Skeletal muscle satellite cell (primary cell): Measurements from ENCODE around the gene YJU2.

Source experiments
- H3K27me3 ChIP-seq: 2 replicates; pipeline ENCODE4 v1.7.0; 2013; ENCODE audit warnings: low read length; ENCODE audit not compliant: control insufficient read depth, insufficient read depth
- H3K36me3 ChIP-seq: 2 replicates; pipeline ENCODE4 v1.7.0; 2013; ENCODE audit warnings: mild to moderate bottlenecking, control low read depth, low read length; ENCODE audit not compliant: insufficient read depth
- H3K4me1 ChIP-seq: 2 replicates; pipeline ENCODE4 v1.7.0; 2013; ENCODE audit warnings: low read length; ENCODE audit not compliant: control insufficient read depth, insufficient read depth
- H3K4me2 ChIP-seq: 2 replicates; pipeline ENCODE4 v1.7.0; 2013; ENCODE audit warnings: mild to moderate bottlenecking, low read length
- H3K4me3 ChIP-seq: 2 replicates; pipeline ENCODE4 v1.7.0; 2013; ENCODE audit warnings: low read length
- H3K9ac ChIP-seq: 2 replicates; pipeline ENCODE4 v1.7.0; 2013; ENCODE audit warnings: mild to moderate bottlenecking, low read depth, low read length, moderate library complexity
- H3K9me3 ChIP-seq: replicated peaks from 2 replicates; pipeline ENCODE4 v1.7.0; 2013; ENCODE audit warnings: mild to moderate bottlenecking, control low read depth, low read length

The YJU2 gene

DNA sequence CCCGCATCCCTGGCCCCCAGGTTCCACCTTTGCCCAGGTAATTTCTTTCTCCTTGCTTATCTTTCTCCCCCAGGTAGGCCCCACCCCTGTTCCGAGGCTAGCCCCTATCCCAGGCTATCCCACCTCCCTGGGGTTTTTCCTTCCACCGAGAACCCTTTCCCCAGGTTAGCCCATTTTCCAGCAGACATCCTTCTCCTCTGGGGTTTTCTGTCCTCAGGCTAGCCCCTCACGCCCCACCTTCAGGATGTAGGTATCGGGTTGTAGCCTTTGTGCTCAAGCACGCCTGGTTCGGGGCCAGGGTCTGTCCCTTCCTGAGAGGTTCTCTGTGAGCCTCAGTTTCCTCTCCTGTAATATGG is 58.4 kb downstream of the YJU2 start:
- Histone ChIP-seq H3K4me3 (no peak overlapping the region), H3K36me3 (no peaks in the 10 kb centered on the region), H3K4me2 (no peak overlapping the region), H3K9ac (no peak overlapping the region), H3K9me3 (no peaks in the 10 kb centered on the region), H3K27me3 (no peaks in the 10 kb centered on the region), H3K4me1 (no peaks in the 10 kb centered on the region)

DNA sequence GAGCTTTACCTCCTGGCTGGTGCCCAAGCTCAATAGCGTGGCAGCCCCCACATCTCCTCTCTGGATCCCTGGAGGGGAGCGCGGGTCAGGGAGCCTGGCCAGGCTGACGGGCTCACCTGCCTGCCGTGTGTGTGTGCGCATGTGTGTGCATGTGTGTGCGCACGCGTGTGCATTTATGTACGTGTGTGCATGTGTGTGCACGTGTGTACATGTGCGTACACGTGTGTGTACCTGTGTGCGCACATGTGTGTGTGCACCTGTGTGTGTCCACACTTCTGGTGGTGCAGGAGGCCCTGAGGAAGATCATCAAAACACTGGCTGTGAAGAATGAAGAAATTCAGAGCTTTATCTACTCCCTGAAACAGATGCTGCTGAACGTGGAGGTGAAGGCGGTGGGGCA is 58.8 kb downstream of the YJU2 start:
- no peaks in the 10 kb centered on the region for H3K27me3 ChIP-seq
- no peaks in the 10 kb centered on the region for H3K9me3 ChIP-seq
- no peak overlapping the region for H3K4me3 ChIP-seq
- no peak overlapping the region for H3K4me2 ChIP-seq
- H3K4me1 ChIP-seq, result no peaks in the 10 kb centered on the region
- no peak overlapping the region for H3K9ac ChIP-seq
- no peaks in the 10 kb centered on the region for H3K36me3 ChIP-seq

DNA sequence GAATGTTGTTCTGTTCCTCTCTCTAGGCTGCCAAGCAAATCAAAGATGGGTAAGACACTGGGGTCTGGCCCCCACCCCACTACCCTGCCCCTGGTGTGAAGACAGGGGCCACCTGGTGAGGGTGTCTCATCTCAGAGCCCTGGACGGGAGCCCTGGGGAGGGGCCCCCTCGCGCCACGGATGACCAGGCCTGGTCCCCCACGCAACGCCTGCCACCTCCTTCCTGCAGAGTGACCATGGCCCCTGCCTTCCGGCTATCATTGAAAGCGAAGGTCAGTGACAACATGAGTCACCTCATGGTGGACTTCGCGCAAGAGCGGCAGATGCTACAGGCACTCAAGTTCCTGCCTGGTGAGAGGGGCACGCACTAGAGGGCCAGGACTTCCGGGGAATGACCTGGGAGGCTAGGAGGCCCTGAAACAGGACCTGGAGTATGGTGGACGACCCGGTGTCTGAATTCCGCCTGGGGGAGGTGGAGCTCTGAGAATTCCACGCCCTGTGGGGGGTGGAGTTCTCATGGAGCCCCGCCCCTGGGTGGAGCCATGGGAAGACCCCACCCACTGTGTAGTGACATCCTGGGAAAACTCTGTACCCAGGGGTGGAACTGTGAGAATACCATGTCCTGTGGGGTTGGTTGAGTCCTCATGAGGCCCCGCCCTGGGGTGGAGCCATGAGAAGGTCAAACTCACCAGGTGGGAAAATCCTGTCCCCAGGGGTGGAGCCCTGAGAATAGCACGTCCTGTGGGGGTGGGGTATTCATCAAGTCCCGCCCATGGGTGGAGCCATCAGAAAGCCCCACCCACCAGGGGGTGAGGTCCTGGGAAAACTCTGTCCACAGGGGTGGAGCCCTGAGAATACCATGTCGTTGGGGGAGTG is 63.6 kb downstream of the YJU2 start:
- Histone ChIP-seq H3K4me1 (no peaks in the 10 kb centered on the region), H3K4me3 (no peak overlapping the region), H3K9me3 (no peaks in the 10 kb centered on the region), H3K27me3 (no peaks in the 10 kb centered on the region), H3K4me2 (no peak overlapping the region), H3K9ac (no peak overlapping the region), H3K36me3 (no peaks in the 10 kb centered on the region)

DNA sequence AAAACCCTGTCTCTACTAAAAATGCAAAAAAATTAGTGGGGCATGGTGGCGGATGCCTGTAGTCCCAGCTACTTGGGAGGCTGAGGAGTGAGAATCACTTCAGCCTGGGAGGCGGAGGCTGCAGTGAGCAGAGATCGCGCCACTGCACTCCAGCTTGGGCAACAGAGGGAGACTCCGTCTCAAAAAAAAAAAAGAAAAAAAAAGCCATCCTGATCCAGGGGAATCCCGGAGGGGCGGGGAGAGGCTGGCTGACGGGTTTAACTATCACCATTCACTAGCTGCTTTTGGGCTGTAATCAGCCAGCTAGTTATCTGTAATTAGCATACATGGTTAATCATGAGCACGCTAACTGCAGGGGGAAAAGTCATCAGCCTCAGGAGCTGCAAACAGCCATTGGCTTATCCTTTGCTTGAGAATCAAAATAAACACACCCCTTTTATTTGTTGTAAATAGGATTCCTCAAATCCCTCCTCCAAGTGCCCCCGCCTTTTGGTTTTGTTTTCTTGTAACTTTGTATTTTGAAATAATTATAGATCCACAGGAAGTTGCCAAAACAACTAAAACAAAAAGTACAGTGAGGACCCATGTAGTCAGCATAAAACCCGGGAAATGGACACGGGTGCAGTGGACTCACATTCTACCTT is 67.1 kb downstream of the YJU2 start:
- no peaks in the 10 kb centered on the region for H3K27me3 ChIP-seq
- no peaks in the 10 kb centered on the region for H3K4me1 ChIP-seq
- H3K36me3 ChIP-seq, result no peaks in the 10 kb centered on the region
- H3K9ac ChIP-seq, result no peak overlapping the region
- no peaks in the 10 kb centered on the region for H3K9me3 ChIP-seq
- no peak overlapping the region for H3K4me3 ChIP-seq
- no peak overlapping the region for H3K4me2 ChIP-seq

DNA sequence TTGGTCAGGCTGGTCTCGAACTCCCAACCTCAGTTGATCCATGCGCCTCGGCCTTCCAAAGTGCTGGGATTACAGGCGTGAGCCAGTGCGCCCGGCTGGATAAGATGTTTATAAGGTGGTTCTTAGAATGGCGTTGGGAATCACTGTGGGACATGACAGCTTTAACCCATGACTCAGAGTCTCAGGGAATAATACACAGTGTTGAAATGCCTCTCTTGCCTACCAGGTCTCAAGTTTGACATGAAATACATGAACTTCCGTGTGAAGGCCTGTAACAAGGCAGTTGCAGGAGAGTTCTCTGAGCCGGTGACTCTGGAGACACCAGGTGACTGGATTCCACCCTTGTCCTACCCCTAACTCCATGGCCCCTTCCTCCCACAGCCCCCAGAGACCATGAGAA is 70.1 kb downstream of the YJU2 start:
- Histone ChIP-seq H3K27me3 (no peaks in the 10 kb centered on the region), H3K36me3 (no peaks in the 10 kb centered on the region), H3K4me3 (no peak overlapping the region), H3K9ac (no peak overlapping the region), H3K4me1 (no peaks in the 10 kb centered on the region), H3K4me2 (no peak overlapping the region), H3K9me3 (no peaks in the 10 kb centered on the region)

DNA sequence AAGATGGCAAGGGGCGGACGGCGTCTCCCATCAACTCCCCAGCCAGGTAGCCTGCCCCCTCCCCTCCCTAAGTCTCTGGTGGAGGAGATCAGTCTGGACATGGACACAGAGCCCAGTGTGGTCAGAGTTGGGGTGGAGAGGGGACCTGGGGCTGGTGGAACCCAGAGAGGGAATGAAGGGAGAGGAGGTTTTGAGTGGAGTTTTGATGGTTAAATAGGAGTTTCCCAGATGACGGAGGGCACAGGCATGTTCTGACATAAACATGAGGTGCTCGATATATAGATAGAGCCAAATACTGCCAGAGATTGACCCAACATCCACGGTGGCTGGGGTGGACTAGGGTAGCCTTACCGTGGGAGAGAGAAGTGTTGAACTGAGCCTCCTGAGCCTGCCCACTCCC is 71.6 kb downstream of the YJU2 start:
- Histone ChIP-seq H3K36me3 (no peaks in the 10 kb centered on the region), H3K4me2 (no peak overlapping the region), H3K9me3 (no peaks in the 10 kb centered on the region), H3K4me3 (no peak overlapping the region), H3K4me1 (no peaks in the 10 kb centered on the region), H3K9ac (no peak overlapping the region), H3K27me3 (no peaks in the 10 kb centered on the region)
